MM.1S (cell line): Measurements from ENCODE around the gene DNAJC17.

ENCODE experiments used
- CTCF ChIP-seq: fragments of 300-600 bp; sonication (generic); IDR thresholded peaks from 2 replicates; pipeline ENCODE4 v1.5.1; 2016; ENCODE audit warnings: antibody characterized with exemption, low read length, mixed read lengths
- EZH2 ChIP-seq: fragments of 300-600 bp; sonication (generic); optimal IDR thresholded peaks from 2 replicates; pipeline ENCODE3; 2017; ENCODE audit warnings: low read depth, mild to moderate bottlenecking, antibody characterized with exemption, low read length, mixed read lengths

GRCh38 chr15:40716165-40716564 lies 91.1 kb downstream of the DNAJC17 start:
- no peak for TF ChIP-seq EZH2
- no peak for TF ChIP-seq CTCF
